LNCaP clone FGC (cell line): ENCODE data around the gene CNTN4.

Experiments
- DNase-seq: peaks from one replicate; pipeline ENCODE4 v3.0.0-alpha.2; 2011; ENCODE audit warnings: low read depth
- H3K4me3 ChIP-seq: 2 replicates; pipeline ENCODE4 v1.5.1; 2011; ENCODE audit warnings: mild to moderate bottlenecking, low read depth, low read length, control low read depth
- TF ChIP-seq, protein P1 (sequence below): IDR thresholded peaks from 2 replicates; pipeline ENCODE4 v1.5.1; 2012; ENCODE audit warnings: mild to moderate bottlenecking; ENCODE audit not compliant: control insufficient read depth, insufficient read depth; ENCODE audit errors: extremely low read depth

The CNTN4 gene

DNA sequence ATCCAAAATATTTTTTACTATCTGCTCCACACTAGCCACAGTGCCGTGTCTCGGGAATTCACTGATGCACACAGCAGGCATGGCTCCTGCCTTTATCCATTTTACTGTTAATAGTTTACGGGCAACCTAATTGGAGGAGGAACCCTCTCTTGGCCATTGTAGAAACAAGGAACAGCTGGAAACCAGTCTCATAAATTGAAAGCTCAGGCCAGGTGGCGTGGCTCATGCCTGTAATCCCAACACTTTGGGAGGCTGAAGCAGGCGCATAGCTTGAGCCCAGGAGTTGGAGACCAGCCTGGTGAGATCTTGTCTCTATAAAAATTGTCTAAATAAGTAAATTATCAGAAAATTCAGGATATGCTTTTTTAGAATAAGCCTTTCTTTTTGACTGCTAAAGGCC, 972.5 kb downstream of the CNTN4 start:
- no peak overlapping the region for H3K4me3 ChIP-seq
- TF ChIP-seq, protein P1, sequence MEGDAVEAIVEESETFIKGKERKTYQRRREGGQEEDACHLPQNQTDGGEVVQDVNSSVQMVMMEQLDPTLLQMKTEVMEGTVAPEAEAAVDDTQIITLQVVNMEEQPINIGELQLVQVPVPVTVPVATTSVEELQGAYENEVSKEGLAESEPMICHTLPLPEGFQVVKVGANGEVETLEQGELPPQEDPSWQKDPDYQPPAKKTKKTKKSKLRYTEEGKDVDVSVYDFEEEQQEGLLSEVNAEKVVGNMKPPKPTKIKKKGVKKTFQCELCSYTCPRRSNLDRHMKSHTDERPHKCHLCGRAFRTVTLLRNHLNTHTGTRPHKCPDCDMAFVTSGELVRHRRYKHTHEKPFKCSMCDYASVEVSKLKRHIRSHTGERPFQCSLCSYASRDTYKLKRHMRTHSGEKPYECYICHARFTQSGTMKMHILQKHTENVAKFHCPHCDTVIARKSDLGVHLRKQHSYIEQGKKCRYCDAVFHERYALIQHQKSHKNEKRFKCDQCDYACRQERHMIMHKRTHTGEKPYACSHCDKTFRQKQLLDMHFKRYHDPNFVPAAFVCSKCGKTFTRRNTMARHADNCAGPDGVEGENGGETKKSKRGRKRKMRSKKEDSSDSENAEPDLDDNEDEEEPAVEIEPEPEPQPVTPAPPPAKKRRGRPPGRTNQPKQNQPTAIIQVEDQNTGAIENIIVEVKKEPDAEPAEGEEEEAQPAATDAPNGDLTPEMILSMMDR: no peak
- DNase-seq: no peak

DNA sequence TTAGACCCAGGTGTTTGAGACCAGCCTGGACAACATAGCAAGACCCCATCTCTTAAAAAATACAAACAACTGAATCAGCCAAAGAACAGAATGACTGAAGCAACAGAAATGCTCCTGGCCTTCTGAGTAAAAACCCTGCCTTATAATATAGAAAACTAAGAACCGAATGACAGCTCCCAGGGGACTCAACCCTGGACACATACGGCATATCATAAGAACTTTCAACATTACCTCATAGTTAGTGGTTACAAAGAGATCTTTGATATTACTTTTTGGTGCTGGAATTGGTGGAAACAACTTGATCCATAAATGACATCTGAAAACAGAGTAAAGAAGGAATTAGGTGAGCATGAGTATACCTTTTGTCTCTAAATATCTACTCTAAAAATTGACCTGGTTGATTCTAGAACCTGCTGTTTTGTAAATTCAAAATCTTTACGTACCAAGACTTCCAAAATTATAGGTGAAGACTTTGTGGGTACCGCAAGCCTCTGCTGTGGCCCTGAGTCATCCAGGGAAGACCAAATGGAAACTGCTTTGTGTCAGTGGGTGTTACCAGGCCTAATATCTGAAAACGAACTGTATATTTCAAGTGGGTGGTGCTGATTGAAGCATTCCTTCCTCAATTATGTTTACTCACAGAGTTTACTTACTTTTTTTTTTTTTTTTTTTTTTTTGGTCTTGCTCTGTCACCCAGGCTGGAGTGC, 976.0 kb downstream of the CNTN4 start:
- no peak for DNase-seq
- H3K4me3 ChIP-seq: no peak overlapping the region
- TF ChIP-seq, protein P1: no peak

DNA sequence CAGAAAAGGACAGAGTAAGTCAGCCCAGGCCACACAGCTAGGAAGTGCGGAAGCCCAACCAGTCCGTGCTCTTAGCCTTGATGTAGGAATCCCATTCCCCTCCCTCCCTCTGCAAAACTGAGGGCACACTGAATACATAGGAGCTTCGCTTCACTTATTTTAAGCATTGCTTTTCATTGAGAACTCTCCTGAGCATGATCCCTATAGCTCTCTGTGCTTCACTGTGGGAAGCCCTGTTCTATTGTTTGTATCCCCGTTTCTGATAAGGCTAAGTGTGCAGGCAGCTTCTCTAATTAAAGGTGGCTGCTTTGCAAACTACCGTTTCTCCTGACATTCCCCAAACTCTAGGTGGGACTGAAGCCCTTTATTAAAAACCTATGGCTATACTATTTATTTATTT, 981.6 kb downstream of the CNTN4 start:
- DNase-seq: no peak
- H3K4me3 ChIP-seq: no peak overlapping the region
- TF ChIP-seq, protein P1: no peak

DNA sequence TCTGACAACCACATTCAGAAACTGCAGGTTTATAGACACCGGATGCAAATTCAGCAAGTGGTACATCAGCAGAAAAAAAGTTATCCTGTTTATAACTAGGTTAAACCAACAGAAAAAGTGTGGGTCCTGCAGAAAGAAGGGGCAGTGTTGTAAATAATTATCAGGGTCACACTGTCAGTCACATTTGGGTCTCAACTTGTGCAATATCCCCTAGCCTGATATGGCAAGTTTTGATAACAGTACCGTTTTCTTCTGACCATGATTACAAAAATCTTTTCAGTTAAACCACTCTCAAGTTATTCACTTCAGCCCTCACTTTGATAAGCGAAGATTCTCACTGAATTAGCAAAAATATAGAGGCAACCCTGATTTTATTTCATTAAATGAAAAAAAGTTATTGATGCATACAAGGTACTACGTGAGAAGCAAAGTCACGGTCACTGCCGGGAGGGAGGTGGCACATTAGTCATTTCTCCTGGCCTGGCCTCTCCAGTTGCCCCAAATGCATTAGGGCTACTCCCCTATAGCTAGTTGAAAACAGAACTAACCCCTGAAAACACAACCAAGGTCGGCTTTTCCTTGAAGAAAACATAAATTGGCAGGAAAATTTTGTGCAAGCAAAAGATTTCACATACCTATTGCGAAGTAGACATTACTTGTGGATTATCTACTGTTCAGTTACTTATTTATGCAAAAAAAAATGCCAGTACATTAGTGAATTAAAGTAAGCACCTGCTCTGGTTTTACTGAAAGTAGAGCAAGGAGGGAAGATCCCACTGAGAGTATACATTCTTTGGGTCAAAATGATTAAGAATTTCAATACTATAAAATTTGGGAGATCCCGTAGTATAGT, 982.9 kb downstream of the CNTN4 start:
- H3K4me3 ChIP-seq: no peak overlapping the region
- TF ChIP-seq, protein P1: no peak
- no peak for DNase-seq

DNA sequence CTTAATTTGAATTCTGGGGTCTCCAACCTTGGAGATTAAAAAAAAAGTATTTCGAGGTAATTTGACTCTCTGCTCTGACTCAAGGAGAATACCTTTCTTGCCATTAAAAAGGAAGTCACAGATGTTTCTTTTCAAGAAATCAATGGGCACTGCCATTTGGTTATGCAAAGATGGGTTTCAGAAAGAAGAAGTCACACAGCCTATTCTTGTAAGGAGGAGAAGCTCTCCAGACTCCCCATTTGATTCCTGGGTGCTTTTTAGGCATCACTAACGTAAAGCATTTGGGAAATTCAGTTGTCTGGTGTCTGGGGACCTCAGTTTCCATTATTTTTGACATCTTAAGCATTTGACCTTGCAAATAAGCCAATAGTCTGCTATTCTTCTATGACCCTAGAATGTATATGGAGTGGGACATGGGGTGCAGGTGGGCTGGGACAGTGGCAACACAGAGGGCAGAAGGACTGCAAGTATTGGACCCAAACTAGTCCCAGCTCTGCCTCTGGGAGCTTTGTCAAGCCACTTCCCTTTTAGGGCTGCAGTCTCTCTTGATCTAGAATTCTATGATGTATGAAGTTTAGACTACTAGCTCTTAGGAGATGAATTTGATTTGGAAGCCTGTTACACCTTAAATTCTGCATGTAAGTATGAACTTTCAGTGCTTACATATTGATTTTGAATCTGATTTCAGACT, 983.7 kb downstream of the CNTN4 start:
- H3K4me3 ChIP-seq: no peak overlapping the region
- DNase-seq: no peak
- TF ChIP-seq, protein P1: no peak

DNA sequence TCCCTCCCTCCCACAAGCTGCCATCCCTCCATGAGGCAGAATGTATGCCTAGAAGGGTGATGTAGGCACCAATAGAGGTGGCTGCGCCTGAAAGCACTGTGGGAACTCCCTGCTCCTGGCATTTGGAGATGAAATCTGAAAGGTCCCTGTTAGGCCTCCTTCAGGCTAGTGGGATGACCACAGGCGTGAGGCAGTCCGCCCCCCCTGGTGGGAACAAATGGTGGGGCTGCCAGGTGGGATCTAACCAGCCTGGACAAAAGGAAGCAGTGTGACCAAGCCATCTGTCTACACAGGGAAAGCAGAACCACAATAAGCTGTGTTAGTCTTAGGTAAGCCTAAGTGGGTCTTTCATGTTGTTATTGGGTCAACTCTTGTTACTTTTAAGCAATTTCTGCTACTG, 986.2 kb downstream of the CNTN4 start:
- no peak for DNase-seq
- TF ChIP-seq, protein P1: no peak

More for the DNA sequence above, 986.2 kb downstream of the CNTN4 start:
- no peak overlapping the region for H3K4me3 ChIP-seq
